DOHH2 (cell line): Measurements from ENCODE around the gene GINS2.

Source experiments
- EZH2phosphoT487 ChIP-seq: fragments of 200-600 bp; sonication (generic); IDR thresholded peaks from 2 replicates; pipeline ENCODE4 v1.6.1; 2017; ENCODE audit warnings: borderline replicate concordance, mild to moderate bottlenecking, antibody characterized with exemption, low read length, moderate library complexity, mixed read lengths
- TF ChIP-seq, protein P1 (sequence below): fragments of 200-600 bp; sonication (generic); IDR thresholded peaks from one replicate; pipeline ENCODE4 v1.5.1; 2014; ENCODE audit warnings: antibody characterized with exemption, mild to moderate bottlenecking, low read depth, low read length; ENCODE audit not compliant: poor library complexity, severe bottlenecking

DNA sequence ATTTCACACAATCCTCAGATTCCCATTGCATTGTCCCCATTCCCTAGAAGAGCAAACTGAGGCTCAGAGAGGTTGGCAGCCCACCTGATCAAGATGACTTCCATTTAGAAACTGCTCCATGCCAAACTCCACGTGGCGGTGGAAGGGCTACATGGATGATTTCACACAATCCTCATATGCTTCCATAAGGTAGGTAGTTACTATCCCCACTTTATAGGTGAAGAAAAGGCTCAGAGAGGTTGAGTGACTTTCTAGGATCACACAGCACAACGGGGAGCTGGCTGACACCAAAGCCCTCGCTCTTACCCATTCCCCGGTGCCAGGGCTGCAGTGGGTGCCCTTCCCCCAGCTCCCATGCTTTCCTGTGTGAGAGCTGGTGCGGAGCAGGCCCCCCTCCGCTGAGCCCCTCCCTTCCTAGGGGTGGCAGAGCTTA lies 9.7 kb upstream of the GINS2 start:
- TF ChIP-seq, protein P1, sequence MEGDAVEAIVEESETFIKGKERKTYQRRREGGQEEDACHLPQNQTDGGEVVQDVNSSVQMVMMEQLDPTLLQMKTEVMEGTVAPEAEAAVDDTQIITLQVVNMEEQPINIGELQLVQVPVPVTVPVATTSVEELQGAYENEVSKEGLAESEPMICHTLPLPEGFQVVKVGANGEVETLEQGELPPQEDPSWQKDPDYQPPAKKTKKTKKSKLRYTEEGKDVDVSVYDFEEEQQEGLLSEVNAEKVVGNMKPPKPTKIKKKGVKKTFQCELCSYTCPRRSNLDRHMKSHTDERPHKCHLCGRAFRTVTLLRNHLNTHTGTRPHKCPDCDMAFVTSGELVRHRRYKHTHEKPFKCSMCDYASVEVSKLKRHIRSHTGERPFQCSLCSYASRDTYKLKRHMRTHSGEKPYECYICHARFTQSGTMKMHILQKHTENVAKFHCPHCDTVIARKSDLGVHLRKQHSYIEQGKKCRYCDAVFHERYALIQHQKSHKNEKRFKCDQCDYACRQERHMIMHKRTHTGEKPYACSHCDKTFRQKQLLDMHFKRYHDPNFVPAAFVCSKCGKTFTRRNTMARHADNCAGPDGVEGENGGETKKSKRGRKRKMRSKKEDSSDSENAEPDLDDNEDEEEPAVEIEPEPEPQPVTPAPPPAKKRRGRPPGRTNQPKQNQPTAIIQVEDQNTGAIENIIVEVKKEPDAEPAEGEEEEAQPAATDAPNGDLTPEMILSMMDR: no peak
- no peak for TF ChIP-seq EZH2phosphoT487
